SK-N-MC (cell line): ENCODE measurements around the gene SIPA1L3.

Source experiments
- EZH2 ChIP-seq: fragments of 200-600 bp; sonication (generic); IDR thresholded peaks from one replicate; pipeline ENCODE4 v1.6.1; 2017; ENCODE audit warnings: antibody characterized with exemption
- FOXP2 ChIP-seq: optimal IDR thresholded peaks from 2 replicates; pipeline ENCODE3; 2011; ENCODE audit warnings: mild to moderate bottlenecking, moderate library complexity; ENCODE audit not compliant: insufficient read depth; ENCODE audit errors: extremely low read length, control extremely low read depth
- POLR2AphosphoS5 ChIP-seq: IDR thresholded peaks from 2 replicates; pipeline ENCODE4 v1.6.1; 2012; ENCODE audit warnings: mild to moderate bottlenecking, low read depth, low read length, borderline replicate concordance

DNA sequence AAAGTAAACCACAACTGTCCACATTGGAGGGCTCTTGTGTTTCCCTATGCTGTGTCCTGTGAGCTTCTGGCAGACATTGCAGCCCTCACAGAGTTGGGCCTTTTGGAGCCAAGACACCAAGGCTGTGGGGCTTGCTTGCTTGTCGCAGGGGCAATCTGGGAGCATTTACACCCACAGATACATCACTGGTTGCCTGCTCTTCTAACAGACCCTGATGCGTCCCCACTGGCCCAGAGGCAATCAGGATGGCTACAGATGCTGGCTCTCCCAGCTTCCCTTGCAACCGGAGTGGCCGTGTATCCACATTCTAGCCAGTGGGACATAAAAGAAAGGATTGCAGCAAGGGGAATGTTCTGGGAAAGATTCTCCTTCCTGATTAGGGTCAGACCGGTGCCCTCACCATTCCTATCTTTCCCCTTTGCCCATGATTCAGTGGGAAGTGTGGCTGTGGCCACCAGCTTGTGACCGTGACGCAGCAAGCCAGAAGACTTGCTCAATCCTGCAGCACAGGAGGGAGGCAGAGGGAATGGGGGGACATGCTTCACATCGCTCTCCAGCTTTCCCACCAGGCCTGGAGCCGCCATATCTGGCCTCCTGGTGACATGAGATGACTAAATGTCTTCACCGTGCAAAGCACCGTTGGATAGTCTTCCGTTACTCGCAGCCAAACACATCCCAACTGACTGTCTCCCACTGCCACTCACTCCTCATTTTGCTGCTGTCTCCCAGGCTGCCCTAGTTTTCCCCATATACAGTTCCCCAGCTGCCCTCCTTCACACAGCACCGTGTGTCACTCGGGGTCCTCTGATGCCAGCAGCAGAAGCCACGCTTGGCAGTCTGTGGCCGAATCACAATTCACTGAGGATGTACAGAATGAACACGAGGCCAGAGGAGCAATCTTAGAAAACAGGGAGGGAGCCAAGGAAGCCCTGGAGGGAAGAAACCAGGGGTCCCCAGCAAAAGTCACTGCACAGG lies 166.1 kb downstream of the SIPA1L3 start:
- no peak for TF ChIP-seq POLR2AphosphoS5
- TF ChIP-seq EZH2 = no peak
- TF ChIP-seq FOXP2 = no peak
